Panc1 (cell line): ENCODE data around the gene CDK19. TPM values are rescaled to one million over a fixed set of nuclear protein-coding genes. Genes with fewer than 3 reads are reported as not detected.

Source experiments
- ATAC-seq: fragments of 200-7000 bp; cut with Tn5 transposase; 2 replicates; pipeline ENCODE4 v1.9.1; 2020; ENCODE audit warnings: mild to moderate bottlenecking, moderate library complexity
- BruUV-seq: library from RNA; stranded (reverse); fragments of 400-500 nt; replicated peaks from 2 replicates; lab custom pipeline; 2021; lab: Mats Ljungman, UMichigan
- CTCF ChIA-PET: fragments of 300-600 bp; sonication (Branson Sonifier 250); formaldehyde crosslinking; loops from one replicate; lab custom pipeline; 2022; ENCODE audit warnings: antibody characterized with exemption; lab: Charles Lee
- POLR2A ChIA-PET: fragments of 300-600 bp; sonication (Branson Sonifier 250); formaldehyde crosslinking; loops from one replicate; lab custom pipeline; 2022; ENCODE audit warnings: antibody characterized with exemption; lab: Charles Lee
- DNase-seq: peaks from one replicate; pipeline ENCODE4 v3.0.0-alpha.2; 2010; ENCODE audit warnings: low read depth, low spot score
- H3K27ac ChIP-seq: 2 replicates; pipeline ENCODE4 v1.5.1; 2011; ENCODE audit warnings: mild to moderate bottlenecking, low read length, inconsistent platforms
- H3K27me3 ChIP-seq: fragments of 200-500 bp; sonication (Bioruptor generic); 2 replicates; pipeline ENCODE4 v1.6.0; 2014; ENCODE audit warnings: low read length, inconsistent platforms; ENCODE audit not compliant: control insufficient read depth, insufficient read depth
- H3K36me3 ChIP-seq: fragments of 200-500 bp; sonication (Bioruptor generic); 2 replicates; pipeline ENCODE4 v1.5.1; 2014; ENCODE audit warnings: inconsistent platforms, mild to moderate bottlenecking, low read length, moderate library complexity; ENCODE audit not compliant: control insufficient read depth, insufficient read depth
- H3K4me1 ChIP-seq: 2 replicates; pipeline ENCODE4 v1.5.1; 2011; ENCODE audit warnings: inconsistent platforms, mild to moderate bottlenecking, low read length, moderate library complexity; ENCODE audit not compliant: control insufficient read depth, insufficient read depth
- H3K4me3 ChIP-seq, 2 experiments: 2 replicates each; pipeline ENCODE4 v1.5.1; 2011 to 2012; ENCODE audit warnings: low read depth in 2 of 2, low read length in 2 of 2, mild to moderate bottlenecking in 2 of 2, inconsistent platforms in 1 of 2, moderate library complexity in 1 of 2
- H3K9me3 ChIP-seq: fragments of 200-500 bp; sonication (Bioruptor generic); 2 replicates; pipeline ENCODE4 v1.5.1; 2014; ENCODE audit warnings: low read depth, mild to moderate bottlenecking, inconsistent platforms, low read length, moderate library complexity; ENCODE audit not compliant: control insufficient read depth, insufficient read depth
- POLR2AphosphoS5 ChIP-seq: IDR thresholded peaks from 2 replicates; pipeline ENCODE4 v1.6.1; 2012; ENCODE audit warnings: mild to moderate bottlenecking, low read depth, low read length, moderate library complexity
- SIN3A ChIP-seq: IDR thresholded peaks from 2 replicates; pipeline ENCODE4 v1.6.1; 2012; ENCODE audit warnings: low read depth, mild to moderate bottlenecking, low read length, moderate library complexity, borderline replicate concordance; ENCODE audit not compliant: insufficient read depth
- TCF7L2 ChIP-seq: IDR thresholded peaks from 2 replicates; pipeline ENCODE4 v1.6.1; 2011; ENCODE audit warnings: mild to moderate bottlenecking, low read depth, low read length, inconsistent platforms
- in situ Hi-C: cut with HindIII; loops from 2 replicates; pipeline ENCODE4 v1.10.0; 2016; ENCODE audit warnings: low sequenced_read_pairs, low pct_unique_long_range_greater_than_20kb
- intact Hi-C: fragments of 100-400 bp; cut with micrococcal nuclease; formaldehyde crosslinking; loops from one replicate; pipeline ENCODE4 v1.10.0; 2022; ENCODE audit not compliant: unreplicated experiment
- total RNA-seq: library from RNA; stranded (reverse); gene quantifications from one replicate; pipeline ENCODE4 v1.2.1, GENCODE V29; 2021; ENCODE audit not compliant: unreplicated experiment
- TF ChIP-seq, protein P1 (sequence below), 2 experiments: IDR thresholded peaks; 2 replicates each; pipeline ENCODE4 v1.6.1; 2011 to 2012; ENCODE audit warnings: low read depth in 2 of 2, control low read depth in 1 of 2, low read length in 1 of 2, mild to moderate bottlenecking in 1 of 2, moderate library complexity in 1 of 2; ENCODE audit not compliant: insufficient read depth in 1 of 2
- TF ChIP-seq, protein P2 (sequence below): fragments of 450-650 bp; IDR thresholded peaks from 2 replicates; pipeline ENCODE4 v1.5.1; 2017; ENCODE audit warnings: mild to moderate bottlenecking

Gene CDK19
- total RNA-seq, 1 experiment from 2014 or later: 48.4 TPM

DNA sequence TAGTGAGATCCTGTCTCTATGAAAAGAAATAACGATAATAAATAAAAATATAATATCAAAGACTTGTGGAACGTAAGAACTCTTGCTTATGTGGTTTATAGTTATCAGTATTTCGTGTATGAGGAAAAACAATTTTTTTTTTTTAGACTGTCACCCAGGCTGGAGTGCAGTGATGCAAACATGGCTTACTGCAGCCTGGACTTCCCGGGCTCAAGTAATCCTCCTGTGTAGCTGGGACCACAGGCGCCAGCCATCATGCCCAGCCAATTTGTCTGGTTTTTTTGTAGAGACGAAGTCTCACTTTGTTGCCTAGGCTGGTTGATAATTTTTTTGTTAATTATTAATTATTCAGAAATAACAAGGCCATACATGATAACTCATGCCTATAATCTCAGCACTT lies 18.6 kb upstream of the CDK19 start:
- DNase-seq (no peak), ATAC-seq (no peak)
- intact Hi-C loops: no loop called here
- ChIA-PET CTCF (no interaction called here), POLR2A (interaction anchor here (0.7 kb wide), 1 partner anchor 14 kb away, joined by 3 read pairs; no protein-coding TSS in a partner anchor)
- no TSS peak for BruUV-seq
- TF ChIP-seq TCF7L2 (no peak), POLR2AphosphoS5 (no peak), SIN3A (no peak)
- TF ChIP-seq, protein P1, sequence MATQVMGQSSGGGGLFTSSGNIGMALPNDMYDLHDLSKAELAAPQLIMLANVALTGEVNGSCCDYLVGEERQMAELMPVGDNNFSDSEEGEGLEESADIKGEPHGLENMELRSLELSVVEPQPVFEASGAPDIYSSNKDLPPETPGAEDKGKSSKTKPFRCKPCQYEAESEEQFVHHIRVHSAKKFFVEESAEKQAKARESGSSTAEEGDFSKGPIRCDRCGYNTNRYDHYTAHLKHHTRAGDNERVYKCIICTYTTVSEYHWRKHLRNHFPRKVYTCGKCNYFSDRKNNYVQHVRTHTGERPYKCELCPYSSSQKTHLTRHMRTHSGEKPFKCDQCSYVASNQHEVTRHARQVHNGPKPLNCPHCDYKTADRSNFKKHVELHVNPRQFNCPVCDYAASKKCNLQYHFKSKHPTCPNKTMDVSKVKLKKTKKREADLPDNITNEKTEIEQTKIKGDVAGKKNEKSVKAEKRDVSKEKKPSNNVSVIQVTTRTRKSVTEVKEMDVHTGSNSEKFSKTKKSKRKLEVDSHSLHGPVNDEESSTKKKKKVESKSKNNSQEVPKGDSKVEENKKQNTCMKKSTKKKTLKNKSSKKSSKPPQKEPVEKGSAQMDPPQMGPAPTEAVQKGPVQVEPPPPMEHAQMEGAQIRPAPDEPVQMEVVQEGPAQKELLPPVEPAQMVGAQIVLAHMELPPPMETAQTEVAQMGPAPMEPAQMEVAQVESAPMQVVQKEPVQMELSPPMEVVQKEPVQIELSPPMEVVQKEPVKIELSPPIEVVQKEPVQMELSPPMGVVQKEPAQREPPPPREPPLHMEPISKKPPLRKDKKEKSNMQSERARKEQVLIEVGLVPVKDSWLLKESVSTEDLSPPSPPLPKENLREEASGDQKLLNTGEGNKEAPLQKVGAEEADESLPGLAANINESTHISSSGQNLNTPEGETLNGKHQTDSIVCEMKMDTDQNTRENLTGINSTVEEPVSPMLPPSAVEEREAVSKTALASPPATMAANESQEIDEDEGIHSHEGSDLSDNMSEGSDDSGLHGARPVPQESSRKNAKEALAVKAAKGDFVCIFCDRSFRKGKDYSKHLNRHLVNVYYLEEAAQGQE (IDR thresholded peaks at IDR 0.05; ENCODE audit: insufficient read depth in 1 of 2, low read depth in 2 of 2, low read length in 1 of 2): no peak
- TF ChIP-seq, protein P2, sequence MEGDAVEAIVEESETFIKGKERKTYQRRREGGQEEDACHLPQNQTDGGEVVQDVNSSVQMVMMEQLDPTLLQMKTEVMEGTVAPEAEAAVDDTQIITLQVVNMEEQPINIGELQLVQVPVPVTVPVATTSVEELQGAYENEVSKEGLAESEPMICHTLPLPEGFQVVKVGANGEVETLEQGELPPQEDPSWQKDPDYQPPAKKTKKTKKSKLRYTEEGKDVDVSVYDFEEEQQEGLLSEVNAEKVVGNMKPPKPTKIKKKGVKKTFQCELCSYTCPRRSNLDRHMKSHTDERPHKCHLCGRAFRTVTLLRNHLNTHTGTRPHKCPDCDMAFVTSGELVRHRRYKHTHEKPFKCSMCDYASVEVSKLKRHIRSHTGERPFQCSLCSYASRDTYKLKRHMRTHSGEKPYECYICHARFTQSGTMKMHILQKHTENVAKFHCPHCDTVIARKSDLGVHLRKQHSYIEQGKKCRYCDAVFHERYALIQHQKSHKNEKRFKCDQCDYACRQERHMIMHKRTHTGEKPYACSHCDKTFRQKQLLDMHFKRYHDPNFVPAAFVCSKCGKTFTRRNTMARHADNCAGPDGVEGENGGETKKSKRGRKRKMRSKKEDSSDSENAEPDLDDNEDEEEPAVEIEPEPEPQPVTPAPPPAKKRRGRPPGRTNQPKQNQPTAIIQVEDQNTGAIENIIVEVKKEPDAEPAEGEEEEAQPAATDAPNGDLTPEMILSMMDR: no peak
- no peaks in the 10 kb centered on the region for H3K36me3 ChIP-seq
- H3K27ac ChIP-seq: no peak overlapping the region
- no peaks in the 10 kb centered on the region for H3K27me3 ChIP-seq
- no peaks in the 10 kb centered on the region for H3K9me3 ChIP-seq
- in situ Hi-C loops: no loop called here
- no peaks in the 10 kb centered on the region for H3K4me1 ChIP-seq
- no peak overlapping the region for H3K4me3 ChIP-seq

DNA sequence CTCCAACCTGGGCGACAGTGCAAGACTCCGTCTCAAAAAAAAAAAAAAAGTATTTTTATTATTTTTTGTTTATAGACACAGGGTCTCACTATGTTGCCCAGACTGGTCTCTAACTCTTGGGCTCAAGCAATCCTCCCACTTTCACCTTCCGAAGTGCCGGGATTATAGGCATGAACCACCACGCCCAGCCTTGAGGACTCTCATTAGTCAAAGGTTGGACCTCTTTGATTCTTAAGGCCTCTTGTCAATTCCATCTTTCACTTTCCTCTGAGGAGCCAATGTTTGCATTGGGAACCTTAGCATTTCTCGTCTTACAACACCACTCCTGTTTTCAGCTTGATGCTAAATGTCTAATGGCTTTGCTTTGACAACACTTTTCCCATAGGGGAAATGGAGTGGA lies 16.1 kb upstream of the CDK19 start:
- in situ Hi-C loops: no loop called here
- ATAC-seq: no peak
- Histone ChIP-seq H3K36me3 (no peaks in the 10 kb centered on the region), H3K27ac (no peak overlapping the region), H3K4me1 (no peaks in the 10 kb centered on the region), H3K27me3 (no peaks in the 10 kb centered on the region), H3K9me3 (no peaks in the 10 kb centered on the region), H3K4me3 (no peak overlapping the region)
- ChIA-PET CTCF (no interaction called here), POLR2A (no interaction called here)
- no peak for TF ChIP-seq TCF7L2
- TF ChIP-seq POLR2AphosphoS5: no peak
- TF ChIP-seq SIN3A: no peak
- TF ChIP-seq, protein P1 (IDR thresholded peaks at IDR 0.05; ENCODE audit: insufficient read depth in 1 of 2, low read depth in 2 of 2, low read length in 1 of 2): no peak
- TF ChIP-seq, protein P2: no peak
- intact Hi-C loops: no loop called here
- no TSS peak for BruUV-seq
- DNase-seq: no peak
